ENCODE data around the gene ZHX3.
"Not testable (repeated sequence)": the region's sequence is repeated elsewhere in the genome, so short reads cannot be mapped to it uniquely, and the experiment has no call there.

ZHX3 gene

DNA sequence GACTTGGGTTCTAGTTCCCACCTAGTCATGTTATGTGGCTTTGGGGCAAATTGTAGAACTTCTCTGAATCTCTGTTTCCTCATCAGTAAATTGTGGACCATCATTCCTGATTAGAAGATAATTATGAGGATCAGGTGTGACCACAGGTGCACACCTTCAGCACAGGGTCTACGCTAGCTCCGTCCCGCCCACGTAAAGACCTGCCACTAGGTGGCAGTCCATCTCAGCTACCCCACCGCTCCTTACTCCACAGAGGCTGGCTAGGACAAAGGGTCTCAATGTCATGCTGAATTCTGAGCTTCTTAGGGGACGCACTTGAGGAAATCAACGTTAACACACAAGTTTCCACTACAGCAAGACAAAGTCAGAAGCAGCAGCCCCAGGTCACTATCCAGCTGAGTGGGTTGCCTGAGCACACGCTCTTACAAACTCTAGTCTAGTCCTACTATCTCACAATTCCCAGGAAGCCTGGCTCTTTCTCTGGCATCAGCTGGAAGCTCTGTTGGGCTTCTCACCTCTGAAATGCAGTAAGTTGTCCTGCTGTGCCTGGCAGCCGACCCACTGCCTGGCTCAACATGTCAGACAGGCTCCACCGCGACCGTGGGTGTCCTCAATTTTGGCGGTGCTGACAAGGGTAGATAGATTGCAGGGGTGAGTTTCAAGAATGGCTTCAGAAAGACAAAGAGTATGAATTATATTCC is 182.2 kb downstream of the ZHX3 start:
- CTCF ChIA-PET = interaction anchor here (0.6 to 3.7 kb wide), 14 partner anchors 9 to 173 kb away, joined by 3 to 21 read pairs (median 4); no protein-coding TSS in a partner anchor
- TF ChIP-seq, protein P1, sequence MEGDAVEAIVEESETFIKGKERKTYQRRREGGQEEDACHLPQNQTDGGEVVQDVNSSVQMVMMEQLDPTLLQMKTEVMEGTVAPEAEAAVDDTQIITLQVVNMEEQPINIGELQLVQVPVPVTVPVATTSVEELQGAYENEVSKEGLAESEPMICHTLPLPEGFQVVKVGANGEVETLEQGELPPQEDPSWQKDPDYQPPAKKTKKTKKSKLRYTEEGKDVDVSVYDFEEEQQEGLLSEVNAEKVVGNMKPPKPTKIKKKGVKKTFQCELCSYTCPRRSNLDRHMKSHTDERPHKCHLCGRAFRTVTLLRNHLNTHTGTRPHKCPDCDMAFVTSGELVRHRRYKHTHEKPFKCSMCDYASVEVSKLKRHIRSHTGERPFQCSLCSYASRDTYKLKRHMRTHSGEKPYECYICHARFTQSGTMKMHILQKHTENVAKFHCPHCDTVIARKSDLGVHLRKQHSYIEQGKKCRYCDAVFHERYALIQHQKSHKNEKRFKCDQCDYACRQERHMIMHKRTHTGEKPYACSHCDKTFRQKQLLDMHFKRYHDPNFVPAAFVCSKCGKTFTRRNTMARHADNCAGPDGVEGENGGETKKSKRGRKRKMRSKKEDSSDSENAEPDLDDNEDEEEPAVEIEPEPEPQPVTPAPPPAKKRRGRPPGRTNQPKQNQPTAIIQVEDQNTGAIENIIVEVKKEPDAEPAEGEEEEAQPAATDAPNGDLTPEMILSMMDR (conservative IDR thresholded peaks at IDR 0.05; ENCODE audit: low read depth) = peak; percentile 78; the same call in 1 of the 2 replicates
- H3K27ac ChIP-seq = peak overlapping the region; percentile 82
- peak; percentile 67 for DNase-seq (ENCODE audit: low spot score)
- POLR2A ChIA-PET (ENCODE audit: low non-redundant PET) = no interaction called here

DNA sequence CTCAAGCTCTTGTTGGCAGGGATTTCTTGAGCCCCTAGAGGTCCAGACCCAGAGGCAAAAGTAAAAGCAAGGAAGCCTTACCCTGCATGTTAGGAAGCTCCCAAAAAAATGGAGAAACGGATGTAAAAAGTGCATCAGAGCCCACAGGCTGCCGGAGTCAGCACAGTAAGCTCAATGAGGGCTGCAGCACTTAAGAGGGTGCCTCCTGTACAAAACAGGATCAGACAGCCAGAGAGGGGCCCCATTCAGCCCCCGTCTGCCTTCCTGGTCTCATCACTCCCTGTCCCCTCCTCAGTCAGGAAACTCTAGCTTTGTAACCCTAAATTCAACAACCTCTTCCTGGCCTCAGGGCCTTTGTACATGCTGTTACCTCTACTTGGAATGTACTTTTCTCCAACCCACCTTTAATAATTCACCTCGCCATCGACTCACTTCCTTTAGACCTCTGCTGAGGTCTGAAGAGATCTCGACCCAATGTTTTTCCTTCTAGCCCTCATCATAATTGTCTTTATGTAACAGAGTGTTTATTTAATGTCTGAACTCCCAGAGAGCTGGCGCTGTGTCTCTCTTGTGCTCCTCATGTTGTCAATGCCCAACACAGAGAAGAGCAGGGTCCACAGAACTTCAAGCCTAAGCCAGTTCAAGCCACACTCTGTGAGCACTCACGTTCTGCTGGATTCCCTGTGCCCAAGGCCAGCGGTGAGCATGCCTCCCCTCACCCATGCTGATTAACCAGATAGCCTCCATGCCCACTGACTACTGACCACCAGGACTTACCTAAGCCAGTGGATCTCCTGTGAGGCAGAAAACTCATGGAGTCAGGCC is 183.0 kb downstream of the ZHX3 start:
- ChIA-PET CTCF (interaction anchor here (0.6 to 3.7 kb wide), 17 partner anchors 8 to 282 kb away, joined by 3 to 21 read pairs (median 4); partner anchors contain the start of gene LPIN3), POLR2A (ENCODE audit: low non-redundant PET) (no interaction called here)
- no peak for DNase-seq (ENCODE audit: low spot score)
- H3K27ac ChIP-seq = peak overlapping the region; percentile 82
- TF ChIP-seq, protein P1 (conservative IDR thresholded peaks at IDR 0.05; ENCODE audit: low read depth) = no peak

DNA sequence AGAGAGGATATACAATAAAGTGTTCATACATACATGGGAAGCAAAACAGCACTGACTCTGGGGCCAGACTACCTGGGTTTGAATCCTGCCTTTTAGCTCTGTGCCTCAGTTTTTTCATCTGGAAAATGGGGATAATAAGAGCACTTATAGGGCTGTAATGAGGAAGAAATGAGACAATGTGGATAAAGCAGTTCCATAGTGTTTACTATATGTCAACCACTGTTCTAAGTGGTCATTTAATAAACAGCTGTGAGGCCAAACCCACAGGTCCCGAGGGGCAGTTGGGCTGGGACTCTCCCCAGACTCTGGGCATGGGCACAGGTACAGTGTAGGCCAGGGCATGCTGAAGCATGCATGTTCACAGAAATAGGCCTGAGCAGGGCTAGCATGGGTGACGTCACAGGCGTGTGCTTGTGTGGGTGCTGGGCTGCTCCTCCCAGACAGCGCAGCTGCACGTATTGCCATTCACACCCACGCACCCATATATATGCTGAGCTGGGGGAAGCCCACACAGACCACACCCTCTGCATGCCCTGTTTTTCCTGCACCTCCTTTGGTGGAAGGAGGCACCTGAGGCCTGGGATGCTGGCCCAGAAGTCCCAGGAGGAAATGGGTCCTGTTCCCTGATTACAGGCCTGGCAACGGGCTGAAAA is 183.7 kb downstream of the ZHX3 start:
- TF ChIP-seq, protein P1 (conservative IDR thresholded peaks at IDR 0.05; ENCODE audit: low read depth) = no peak
- DNase-seq (ENCODE audit: low spot score) = peak; percentile 97
- CTCF ChIA-PET = interaction anchor here (0.8 to 3.7 kb wide), 8 partner anchors 9 to 283 kb away, joined by 3 to 21 read pairs (median 6); partner anchors contain the start of gene LPIN3
- POLR2A ChIA-PET (ENCODE audit: low non-redundant PET) = no interaction called here
- H3K27ac ChIP-seq = peak overlapping the region; percentile 82

DNA sequence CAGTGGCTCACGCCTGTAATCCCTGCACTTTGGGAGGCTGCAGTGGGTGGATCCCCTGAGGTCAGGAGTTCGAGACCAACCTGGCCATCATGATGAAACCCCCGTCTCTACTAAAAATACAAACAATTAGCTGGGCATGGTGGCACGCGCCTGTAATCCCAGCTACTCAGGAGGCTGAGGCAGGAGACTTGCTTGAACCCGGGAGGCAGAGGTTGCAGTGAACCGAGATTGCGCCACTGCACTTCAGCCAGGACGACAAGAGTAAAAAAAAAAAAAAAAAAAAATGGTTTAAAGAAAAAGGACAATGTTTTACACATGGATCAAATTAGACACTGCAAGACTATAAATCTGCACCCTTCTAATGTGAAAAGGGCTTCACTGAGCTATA is 185.1 kb downstream of the ZHX3 start:
- CTCF ChIA-PET = interaction anchor here (0.5 to 0.6 kb wide), 2 partner anchors 240 to 496 kb away, joined by 3 read pairs; no protein-coding TSS in a partner anchor
- POLR2A ChIA-PET (ENCODE audit: low non-redundant PET); DNase-seq (ENCODE audit: low spot score): not testable (repeated sequence)
- peak overlapping the region; percentile 46 for H3K27ac ChIP-seq

DNA sequence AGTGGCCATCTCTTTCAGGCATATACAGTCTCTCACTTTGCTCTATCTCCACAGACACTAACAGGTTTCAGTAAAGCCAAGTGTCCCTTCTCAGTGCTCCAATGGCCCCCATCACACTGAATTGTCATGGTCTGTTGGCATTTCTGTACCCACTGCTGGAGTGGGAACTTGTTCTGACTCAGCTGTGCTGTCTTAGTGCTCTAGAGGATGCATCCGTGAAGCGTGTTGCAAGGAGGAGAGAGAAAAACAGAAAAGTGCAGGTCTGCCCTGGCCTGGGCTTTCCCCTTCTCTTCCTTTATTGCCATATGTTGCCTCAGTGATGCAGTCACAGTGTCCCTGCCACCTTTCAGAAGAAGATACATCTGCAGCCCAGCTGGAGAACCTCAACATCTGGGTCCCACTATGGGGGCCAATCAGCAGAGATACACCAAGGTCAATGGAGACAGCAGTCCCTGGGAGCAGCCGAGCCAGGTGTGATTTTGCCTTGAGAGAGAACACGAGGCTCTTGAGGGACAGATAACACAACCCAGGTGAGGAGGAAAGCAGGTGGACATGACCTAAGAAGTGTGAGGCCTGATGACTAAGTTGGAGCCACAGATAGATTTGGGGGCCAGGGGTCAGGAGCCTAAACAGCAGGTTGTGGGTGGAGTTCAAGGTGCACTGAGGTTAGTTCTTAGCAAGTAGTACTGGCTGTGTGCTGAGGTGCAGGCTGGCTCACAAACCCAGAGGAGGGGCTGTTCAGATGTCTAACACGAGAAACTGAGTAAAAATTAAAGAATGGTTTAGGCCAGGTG is 185.7 kb downstream of the ZHX3 start:
- no peak for DNase-seq (ENCODE audit: low spot score)
- H3K27ac ChIP-seq = peak overlapping the region; percentile 46
- CTCF ChIA-PET = interaction anchor here (0.5 to 0.7 kb wide), 2 partner anchors 52 to 497 kb away, joined by 3 to 4 read pairs; no protein-coding TSS in a partner anchor
- POLR2A ChIA-PET (ENCODE audit: low non-redundant PET) = no interaction called here
- TF ChIP-seq, protein P1 (conservative IDR thresholded peaks at IDR 0.05; ENCODE audit: low read depth) = no peak
